Measurements from ENCODE around the gene MSX1.

Gene MSX1

DNA sequence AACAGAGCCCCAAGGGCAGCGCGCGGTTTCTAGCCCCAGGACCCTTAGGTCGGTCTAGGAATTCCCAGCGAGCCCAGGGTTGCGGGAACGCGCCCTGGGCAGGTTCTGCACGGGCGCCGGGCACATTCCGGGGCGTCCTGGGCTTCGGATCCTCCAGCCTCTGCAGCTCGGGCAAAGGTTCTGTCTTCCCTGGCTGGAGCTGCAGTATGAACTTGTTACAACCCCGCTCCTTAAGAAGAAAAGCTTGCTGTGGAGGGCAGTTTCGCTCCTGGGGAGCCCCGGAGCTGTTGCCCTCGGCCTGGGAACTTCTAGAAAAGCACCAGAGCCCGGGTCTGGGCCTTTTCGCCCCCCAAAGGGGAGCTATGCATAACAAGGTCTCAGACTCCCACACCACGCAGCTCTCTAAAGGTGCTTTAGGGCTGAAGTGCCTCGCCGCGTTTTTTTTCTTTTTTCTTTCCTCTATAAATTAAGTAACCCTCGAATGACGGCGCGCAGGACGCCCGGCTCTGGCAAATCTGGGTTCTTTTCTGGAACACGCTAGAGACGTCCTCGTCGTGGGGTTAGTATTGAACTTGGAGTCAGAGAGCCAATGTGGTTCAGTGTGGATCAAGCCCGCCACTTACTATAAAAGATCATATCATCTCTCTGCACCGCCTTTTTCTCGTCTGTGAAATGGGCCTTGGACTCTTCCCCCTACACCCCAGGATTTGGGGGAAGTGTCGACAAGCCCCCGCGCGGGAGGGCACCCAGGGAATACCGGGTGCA is 5.7 kb downstream of the MSX1 start:
- Mint-ChIP-seq H3K4me1 (peaks cover 22% of the 10 kb centered on the region), H3K4me3 (no peak overlapping the region), H3K36me3 (ENCODE audit: insufficient read depth) (peaks cover 8% of the 10 kb centered on the region), H3K27ac (ENCODE audit: low read depth) (no peak overlapping the region), H3K27me3 (peaks cover 73% of the 10 kb centered on the region), H3K9me3 (no peaks in the 10 kb centered on the region)
- no peak for ATAC-seq (replicated peaks; ENCODE audit: extremely low read depth, poor library complexity, severe bottlenecking)
- DNase-seq (ENCODE audit: low spot score in 2 of 2): no peak

DNA sequence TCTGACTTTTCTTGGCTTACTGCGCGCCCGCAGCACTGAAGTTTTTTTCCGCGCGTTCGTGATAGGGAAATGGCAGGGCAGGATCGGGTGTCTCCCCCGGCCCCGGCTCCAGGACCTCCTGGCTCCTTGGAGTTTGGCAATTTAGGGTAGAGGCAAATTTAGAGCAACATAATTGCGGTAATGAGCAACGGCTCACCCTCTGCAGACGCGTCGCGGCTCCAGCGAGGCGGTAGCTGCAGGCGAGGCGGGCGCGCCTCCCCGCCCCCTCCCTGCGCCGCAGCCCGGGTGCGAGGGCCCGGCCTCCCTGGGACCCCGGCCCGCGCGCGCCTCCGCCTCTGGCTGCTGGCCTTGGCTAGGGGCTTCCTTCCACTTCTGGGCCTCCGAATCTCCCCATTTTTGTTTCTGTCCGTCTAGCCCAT is 6.2 kb downstream of the MSX1 start:
- H3K4me1 Mint-ChIP-seq: peaks cover 19% of the 10 kb centered on the region
- no peaks in the 10 kb centered on the region for H3K9me3 Mint-ChIP-seq
- peaks cover 73% of the 10 kb centered on the region for H3K27me3 Mint-ChIP-seq
- H3K27ac Mint-ChIP-seq (ENCODE audit: low read depth): no peak overlapping the region
- H3K36me3 Mint-ChIP-seq (ENCODE audit: insufficient read depth): peaks cover 8% of the 10 kb centered on the region
- H3K4me3 Mint-ChIP-seq: peak overlapping the region; percentile 38
- DNase-seq (ENCODE audit: low spot score in 2 of 2) (no peak), ATAC-seq (replicated peaks; ENCODE audit: extremely low read depth, poor library complexity, severe bottlenecking) (no peak)

GRCh38 chr4:4866124-4866865 is 6.8 kb downstream of the MSX1 start:
- peaks cover 73% of the 10 kb centered on the region for H3K27me3 Mint-ChIP-seq

GRCh38 chr4:4866866-4867374 is 7.5 kb downstream of the MSX1 start:
- Mint-ChIP-seq H3K4me3 (no peak overlapping the region), H3K36me3 (ENCODE audit: insufficient read depth) (peaks cover 7% of the 10 kb centered on the region), H3K27me3 (peaks cover 73% of the 10 kb centered on the region)

More at GRCh38 chr4:4866124-4866865, 6.8 kb downstream of the MSX1 start:
- H3K36me3 Mint-ChIP-seq (ENCODE audit: insufficient read depth): peaks cover 7% of the 10 kb centered on the region
- DNase-seq (ENCODE audit: low spot score in 2 of 2) (no peak), ATAC-seq (replicated peaks; ENCODE audit: extremely low read depth, poor library complexity, severe bottlenecking) (no peak)
- H3K4me3 Mint-ChIP-seq: peak overlapping the region; percentile 38
- peaks cover 20% of the 10 kb centered on the region for H3K4me1 Mint-ChIP-seq
- no peak overlapping the region for H3K27ac Mint-ChIP-seq (ENCODE audit: low read depth)
- no peaks in the 10 kb centered on the region for H3K9me3 Mint-ChIP-seq

DNA sequence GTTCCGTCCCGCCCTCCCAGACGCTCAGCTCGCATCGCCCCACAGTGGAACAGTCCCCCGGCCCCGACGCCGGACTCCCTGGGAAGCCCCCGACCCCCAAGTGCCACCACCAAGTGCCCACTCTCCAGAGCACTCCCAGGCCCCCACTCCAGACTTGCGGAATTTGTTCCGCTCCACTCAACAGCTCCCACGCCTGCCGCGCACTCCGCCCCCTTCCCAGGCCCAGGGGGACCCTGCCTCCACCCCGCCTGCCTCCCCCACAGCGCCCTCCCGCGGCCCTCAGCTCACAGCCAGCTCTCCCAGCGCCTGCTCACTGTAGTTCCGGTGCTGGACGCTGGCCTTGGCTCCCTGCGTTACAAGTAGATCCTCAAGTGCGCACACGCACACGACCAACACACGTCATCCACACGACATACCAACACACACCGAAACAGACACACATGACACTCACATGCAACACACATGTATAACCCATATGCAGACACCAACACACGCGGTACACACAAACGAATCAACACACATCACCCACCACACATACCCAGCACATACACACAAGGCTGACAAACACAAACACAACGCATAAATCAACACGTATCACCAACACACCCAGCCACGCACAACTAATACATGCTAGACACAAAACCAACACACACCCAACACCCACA is 8.0 kb downstream of the MSX1 start:
- H3K4me3 Mint-ChIP-seq: no peak overlapping the region
- DNase-seq (ENCODE audit: low spot score in 2 of 2): no peak
- H3K27ac Mint-ChIP-seq (ENCODE audit: low read depth): no peak overlapping the region
- no peak for ATAC-seq (replicated peaks; ENCODE audit: extremely low read depth, poor library complexity, severe bottlenecking)
- peaks cover 6% of the 10 kb centered on the region for H3K36me3 Mint-ChIP-seq (ENCODE audit: insufficient read depth)
- no peaks in the 10 kb centered on the region for H3K9me3 Mint-ChIP-seq
- H3K27me3 Mint-ChIP-seq: peaks cover 71% of the 10 kb centered on the region
- peaks cover 15% of the 10 kb centered on the region for H3K4me1 Mint-ChIP-seq

More at GRCh38 chr4:4866866-4867374, 7.5 kb downstream of the MSX1 start:
- Mint-ChIP-seq H3K9me3 (no peaks in the 10 kb centered on the region), H3K4me1 (peaks cover 15% of the 10 kb centered on the region), H3K27ac (ENCODE audit: low read depth) (no peak overlapping the region)
- no peak for ATAC-seq (replicated peaks; ENCODE audit: extremely low read depth, poor library complexity, severe bottlenecking)
- DNase-seq (ENCODE audit: low spot score in 2 of 2): no peak

- Mint-ChIP-seq H3K27me3 (peaks cover 71% of the 10 kb centered on the region), H3K4me3 (no peak overlapping the region), H3K27ac (ENCODE audit: low read depth) (no peak overlapping the region), H3K4me1 (peaks cover 15% of the 10 kb centered on the region), H3K9me3 (no peaks in the 10 kb centered on the region), H3K36me3 (ENCODE audit: insufficient read depth) (peaks cover 4% of the 10 kb centered on the region)
- DNase-seq (ENCODE audit: low spot score in 2 of 2) (no peak), ATAC-seq (replicated peaks; ENCODE audit: extremely low read depth, poor library complexity, severe bottlenecking) (no peak)
Measured at GRCh38 chr4:4868040-4868757, 8.7 kb downstream of the MSX1 start.

GRCh38 chr4:4868758-4869723 is 9.6 kb downstream of the MSX1 start:
- Mint-ChIP-seq H3K4me1 (peaks cover 15% of the 10 kb centered on the region), H3K9me3 (no peaks in the 10 kb centered on the region), H3K27ac (ENCODE audit: low read depth) (no peak overlapping the region), H3K36me3 (ENCODE audit: insufficient read depth) (peaks cover 4% of the 10 kb centered on the region), H3K4me3 (no peak overlapping the region), H3K27me3 (peaks cover 72% of the 10 kb centered on the region)
- DNase-seq (ENCODE audit: low spot score in 2 of 2): no peak
- ATAC-seq (replicated peaks; ENCODE audit: extremely low read depth, poor library complexity, severe bottlenecking): no peak

DNA sequence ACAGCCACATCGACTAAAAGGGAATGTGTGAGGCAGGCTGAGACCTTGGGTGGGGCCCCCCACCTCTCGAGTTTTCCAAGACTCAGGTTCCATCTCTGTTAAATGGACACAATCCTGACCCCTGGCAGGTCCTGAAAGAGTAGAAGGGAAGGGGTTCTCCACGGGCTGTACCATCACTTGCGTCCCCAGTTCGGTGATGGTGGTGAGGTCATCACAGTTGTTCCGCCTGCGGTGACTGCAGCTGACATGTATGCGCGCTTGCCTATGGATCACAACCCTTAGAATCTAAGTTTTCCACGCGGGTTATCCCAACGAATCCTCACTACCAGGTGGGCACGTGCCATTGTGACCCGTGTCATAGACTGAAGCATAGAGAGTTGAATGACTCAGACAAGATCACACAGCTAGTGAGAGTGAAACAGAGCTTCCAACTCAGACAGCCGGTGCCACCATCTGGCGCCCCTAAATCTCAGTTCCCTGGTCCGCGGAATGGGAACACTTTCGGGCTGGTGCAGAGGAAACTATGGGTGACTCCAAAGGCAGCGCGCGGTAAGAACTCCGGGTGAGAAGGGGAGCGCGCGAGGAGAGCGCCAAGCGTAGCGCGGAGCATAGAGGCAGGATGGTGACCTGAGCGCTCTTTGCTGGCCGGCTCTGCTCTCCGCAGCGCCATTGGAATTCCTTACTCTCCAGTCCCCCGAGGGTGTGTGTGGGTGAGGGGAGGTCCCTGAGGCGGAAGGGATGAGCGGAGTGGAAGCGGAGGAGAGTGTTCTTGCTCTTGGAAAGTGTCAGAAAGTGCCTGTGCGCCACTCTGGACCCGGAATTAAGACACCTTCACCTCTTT is 10.5 kb downstream of the MSX1 start:
- H3K4me3 Mint-ChIP-seq: no peak overlapping the region
- no peak for DNase-seq (ENCODE audit: low spot score in 2 of 2)
- no peaks in the 10 kb centered on the region for H3K9me3 Mint-ChIP-seq
- H3K27me3 Mint-ChIP-seq: peaks cover 72% of the 10 kb centered on the region
- H3K27ac Mint-ChIP-seq (ENCODE audit: low read depth): no peak overlapping the region
- H3K36me3 Mint-ChIP-seq (ENCODE audit: insufficient read depth): peaks cover 4% of the 10 kb centered on the region
- no peak for ATAC-seq (replicated peaks; ENCODE audit: extremely low read depth, poor library complexity, severe bottlenecking)
- peaks cover 15% of the 10 kb centered on the region for H3K4me1 Mint-ChIP-seq

- Mint-ChIP-seq H3K36me3 (ENCODE audit: insufficient read depth) (peaks cover 4% of the 10 kb centered on the region), H3K4me3 (no peak overlapping the region), H3K9me3 (no peaks in the 10 kb centered on the region), H3K27me3 (peaks cover 72% of the 10 kb centered on the region), H3K27ac (ENCODE audit: low read depth) (no peak overlapping the region), H3K4me1 (peaks cover 15% of the 10 kb centered on the region)
- no peak for ATAC-seq (replicated peaks; ENCODE audit: extremely low read depth, poor library complexity, severe bottlenecking)
- DNase-seq (ENCODE audit: low spot score in 2 of 2): no peak
Measured at GRCh38 chr4:4870576-4871241, 11.2 kb downstream of the MSX1 start.

GRCh38 chr4:4871242-4871572 is 11.7 kb downstream of the MSX1 start:
- peaks cover 72% of the 10 kb centered on the region for H3K27me3 Mint-ChIP-seq
- peaks cover 3% of the 10 kb centered on the region for H3K36me3 Mint-ChIP-seq (ENCODE audit: insufficient read depth)
- H3K9me3 Mint-ChIP-seq: no peaks in the 10 kb centered on the region
- ATAC-seq (replicated peaks; ENCODE audit: extremely low read depth, poor library complexity, severe bottlenecking): no peak
- no peak overlapping the region for H3K4me3 Mint-ChIP-seq
- H3K27ac Mint-ChIP-seq (ENCODE audit: low read depth): no peak overlapping the region
- DNase-seq (ENCODE audit: low spot score in 2 of 2): no peak
- H3K4me1 Mint-ChIP-seq: peaks cover 11% of the 10 kb centered on the region

Data from central memory CD8-positive, alpha-beta T cell (primary cell).